ENCODE measurements around the gene TUBB3.
"Not testable (repeated sequence)": the region's sequence is repeated elsewhere in the genome, so short reads cannot be mapped to it uniquely, and the experiment has no call there.

TUBB3 gene

DNA sequence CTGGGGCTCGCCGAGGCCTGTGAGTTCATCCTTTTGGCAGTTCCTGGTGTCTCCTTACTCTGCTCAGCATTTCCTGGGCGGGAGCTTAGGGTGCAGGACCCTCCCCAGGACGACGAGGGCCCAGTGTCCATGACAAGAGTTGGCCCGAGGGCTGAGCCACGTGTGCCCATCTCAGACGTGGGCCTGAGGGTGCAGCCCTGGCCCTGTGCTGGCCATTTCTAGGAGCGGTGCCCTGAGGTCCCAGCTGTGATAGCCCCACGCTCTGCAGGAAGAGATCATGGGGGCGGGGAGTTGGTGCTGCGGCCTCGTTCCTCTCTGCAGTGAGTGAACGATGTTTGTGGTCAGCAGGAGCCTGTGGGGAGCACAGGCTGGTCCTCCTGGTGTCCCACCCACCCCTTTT lies 10.5 kb upstream of the TUBB3 start:
- Histone ChIP-seq H3K27ac (ENCODE audit: low read length) (no peak overlapping the region), H3K4me1 (ENCODE audit: control insufficient read depth in 1 of 2, insufficient read depth in 2 of 2, low read length in 2 of 2) (peaks cover 0 to 7% of the 10 kb centered on the region in 2 donors), H3K27me3 (ENCODE audit: low read depth, low read length) (no peaks in the 10 kb centered on the region), H3K4me3 (ENCODE audit: low read depth in 1 of 2, low read length in 2 of 2) (no peak overlapping the region), H3K36me3 (ENCODE audit: control insufficient read depth in 1 of 2, insufficient read depth in 2 of 2, low read length in 2 of 2) (peaks cover 12 to 36% of the 10 kb centered on the region in 2 donors), H3K9me3 (ENCODE audit: control insufficient read depth in 1 of 2, low read length in 2 of 2) (no peaks in the 10 kb centered on the region)

GRCh38 chr16:89913408-89914387 lies 9.4 kb upstream of the TUBB3 start:
- peaks cover 3% of the 10 kb centered on the region for H3K27me3 ChIP-seq (ENCODE audit: low read depth, low read length)
- peaks cover 12 to 26% of the 10 kb centered on the region in 2 donors for H3K36me3 ChIP-seq (ENCODE audit: control insufficient read depth in 1 of 2, insufficient read depth in 2 of 2, low read length in 2 of 2)
- peaks cover 0 to 17% of the 10 kb centered on the region in 2 donors for H3K4me1 ChIP-seq (ENCODE audit: control insufficient read depth in 1 of 2, insufficient read depth in 2 of 2, low read length in 2 of 2)
- H3K4me3 ChIP-seq (ENCODE audit: low read depth in 1 of 2, low read length in 2 of 2): no peak overlapping the region
- H3K27ac ChIP-seq (ENCODE audit: low read length): no peak overlapping the region
- no peaks in the 10 kb centered on the region for H3K9me3 ChIP-seq (ENCODE audit: control insufficient read depth in 1 of 2, low read length in 2 of 2)

DNA sequence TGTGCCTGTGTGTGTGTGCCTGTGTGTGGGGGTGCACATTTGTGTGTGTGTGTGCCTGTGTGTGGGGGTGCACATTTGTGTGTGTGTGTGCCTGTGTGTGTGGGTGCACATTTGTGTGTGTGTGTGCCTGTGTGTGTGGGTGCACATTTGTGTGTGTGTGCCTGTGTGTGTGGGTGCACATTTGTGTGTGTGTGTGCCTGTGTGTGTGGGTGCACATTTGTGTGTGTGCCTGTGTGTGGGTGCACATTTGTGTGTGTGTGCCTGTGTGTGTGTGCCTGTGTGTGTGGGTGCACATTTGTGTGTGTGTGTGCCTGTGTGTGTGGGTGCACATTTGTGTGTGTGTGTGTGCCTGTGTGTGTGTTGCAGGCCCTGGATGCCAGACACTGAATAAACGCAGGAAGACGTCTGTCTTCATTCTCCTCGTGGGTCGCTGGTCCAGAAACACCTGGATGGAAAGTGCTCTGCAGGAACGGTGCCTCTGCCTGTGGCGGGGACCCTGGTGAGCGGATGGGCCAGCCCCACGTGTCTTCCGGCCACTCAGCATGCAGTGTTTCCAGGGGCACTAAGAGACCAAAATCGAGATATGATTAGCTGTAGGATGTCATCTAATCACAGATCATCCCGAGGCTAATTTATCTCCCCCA lies 8.4 kb upstream of the TUBB3 start:
- H3K4me1 ChIP-seq (ENCODE audit: control insufficient read depth in 1 of 2, insufficient read depth in 2 of 2, low read length in 2 of 2): peaks cover 0 to 20% of the 10 kb centered on the region in 2 donors
- not testable (repeated sequence) for H3K27me3 ChIP-seq (ENCODE audit: low read depth, low read length); H3K9me3 ChIP-seq (ENCODE audit: control insufficient read depth in 1 of 2, low read length in 2 of 2); H3K4me3 ChIP-seq (ENCODE audit: low read depth in 1 of 2, low read length in 2 of 2); H3K27ac ChIP-seq (ENCODE audit: low read length)
- peaks cover 9 to 19% of the 10 kb centered on the region in 2 donors for H3K36me3 ChIP-seq (ENCODE audit: control insufficient read depth in 1 of 2, insufficient read depth in 2 of 2, low read length in 2 of 2)

GRCh38 chr16:89915303-89916232 lies 7.6 kb upstream of the TUBB3 start:
- Histone ChIP-seq H3K27ac (ENCODE audit: low read length) (no peak overlapping the region), H3K27me3 (ENCODE audit: low read depth, low read length) (peaks cover 9% of the 10 kb centered on the region), H3K9me3 (ENCODE audit: control insufficient read depth in 1 of 2, low read length in 2 of 2) (no peaks in the 10 kb centered on the region), H3K4me3 (ENCODE audit: low read depth in 1 of 2, low read length in 2 of 2) (no peak overlapping the region), H3K36me3 (ENCODE audit: control insufficient read depth in 1 of 2, insufficient read depth in 2 of 2, low read length in 2 of 2) (peaks cover 8 to 16% of the 10 kb centered on the region in 2 donors), H3K4me1 (ENCODE audit: control insufficient read depth in 1 of 2, insufficient read depth in 2 of 2, low read length in 2 of 2) (peaks cover 0 to 16% of the 10 kb centered on the region in 2 donors)

GRCh38 chr16:89917773-89918452 lies 5.2 kb upstream of the TUBB3 start:
- Histone ChIP-seq H3K9me3 (ENCODE audit: control insufficient read depth in 1 of 2, low read length in 2 of 2) (no peaks in the 10 kb centered on the region), H3K27me3 (ENCODE audit: low read depth, low read length) (peaks cover 9% of the 10 kb centered on the region), H3K36me3 (ENCODE audit: control insufficient read depth in 1 of 2, insufficient read depth in 2 of 2, low read length in 2 of 2) (peaks cover 0 to 3% of the 10 kb centered on the region in 2 donors), H3K27ac (ENCODE audit: low read length) (no peak overlapping the region), H3K4me3 (ENCODE audit: low read depth in 1 of 2, low read length in 2 of 2) (peak overlapping the region; percentile 33 to 51), H3K4me1 (ENCODE audit: control insufficient read depth in 1 of 2, insufficient read depth in 2 of 2, low read length in 2 of 2) (peaks cover 3 to 30% of the 10 kb centered on the region in 2 donors)

- Histone ChIP-seq H3K9me3 (ENCODE audit: control insufficient read depth in 1 of 2, low read length in 2 of 2) (no peaks in the 10 kb centered on the region), H3K27ac (ENCODE audit: low read length) (no peak within 1 kb of the TSS), H3K4me3 (ENCODE audit: low read depth in 1 of 2, low read length in 2 of 2) (peak within 1 kb of the TSS; percentile 33 to 51), H3K27me3 (ENCODE audit: low read depth, low read length) (peaks cover 9% of the 10 kb centered on the region), H3K36me3 (ENCODE audit: control insufficient read depth in 1 of 2, insufficient read depth in 2 of 2, low read length in 2 of 2) (no peaks in the 10 kb centered on the region), H3K4me1 (ENCODE audit: control insufficient read depth in 1 of 2, insufficient read depth in 2 of 2, low read length in 2 of 2) (peaks cover 3 to 36% of the 10 kb centered on the region in 2 donors)
Measured at GRCh38 chr16:89918453-89919347, 4.4 kb upstream of the TUBB3 start, which contains the start of gene MC1R. Gene MC1R, plus strand, starts transcription at chr16:89918862. Its CDS starts 397 bp downstream, at chr16:89919259.

GRCh38 chr16:89919535-89920406 lies 3.4 kb upstream of the TUBB3 start:
- Histone ChIP-seq H3K27me3 (ENCODE audit: low read depth, low read length) (peaks cover 14% of the 10 kb centered on the region), H3K27ac (ENCODE audit: low read length) (no peak overlapping the region), H3K9me3 (ENCODE audit: control insufficient read depth in 1 of 2, low read length in 2 of 2) (no peaks in the 10 kb centered on the region), H3K36me3 (ENCODE audit: control insufficient read depth in 1 of 2, insufficient read depth in 2 of 2, low read length in 2 of 2) (no peaks in the 10 kb centered on the region), H3K4me3 (ENCODE audit: low read depth in 1 of 2, low read length in 2 of 2) (no peak overlapping the region), H3K4me1 (ENCODE audit: control insufficient read depth in 1 of 2, insufficient read depth in 2 of 2, low read length in 2 of 2) (peaks cover 3 to 42% of the 10 kb centered on the region in 2 donors)

- Histone ChIP-seq H3K27me3 (ENCODE audit: low read depth, low read length) (peaks cover 14% of the 10 kb centered on the region), H3K4me1 (ENCODE audit: control insufficient read depth in 1 of 2, insufficient read depth in 2 of 2, low read length in 2 of 2) (peaks cover 3 to 47% of the 10 kb centered on the region in 2 donors), H3K27ac (ENCODE audit: low read length) (no peak overlapping the region)
Measured at GRCh38 chr16:89920723-89921122, 2.4 kb upstream of the TUBB3 start.

DNA sequence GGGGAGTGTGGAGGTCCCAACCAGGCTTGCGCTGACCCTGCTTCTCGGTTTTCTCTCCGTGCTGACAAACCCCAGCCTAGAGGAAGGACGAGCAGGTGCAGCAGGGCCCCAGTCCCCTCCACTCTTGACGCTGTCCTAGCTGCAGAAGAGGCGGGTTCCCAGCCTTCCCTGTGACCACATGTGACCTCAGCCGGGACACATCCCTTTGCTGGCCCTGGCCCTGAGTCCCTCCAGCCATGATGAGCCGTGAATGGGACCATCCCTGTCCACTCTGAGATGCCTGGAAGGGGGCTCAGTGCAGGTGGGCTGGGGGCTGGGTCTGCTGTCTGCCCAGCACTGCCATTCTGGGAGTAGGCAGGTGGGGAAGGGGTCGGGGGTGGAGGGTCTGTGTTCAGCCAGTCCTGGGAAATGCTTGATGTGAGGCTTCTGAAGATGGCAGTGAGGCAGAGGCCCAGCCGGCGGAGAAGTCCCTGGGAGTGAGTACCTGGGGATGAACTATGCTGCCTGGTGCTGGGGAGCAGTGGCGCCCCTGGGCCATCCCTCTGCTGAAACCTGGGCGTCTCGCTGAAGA lies 1.9 kb upstream of the TUBB3 start:
- no peaks in the 10 kb centered on the region for H3K9me3 ChIP-seq (ENCODE audit: control insufficient read depth in 1 of 2, low read length in 2 of 2)
- peaks cover 14% of the 10 kb centered on the region for H3K27me3 ChIP-seq (ENCODE audit: low read depth, low read length)
- no peak overlapping the region for H3K4me3 ChIP-seq (ENCODE audit: low read depth in 1 of 2, low read length in 2 of 2)
- H3K36me3 ChIP-seq (ENCODE audit: control insufficient read depth in 1 of 2, insufficient read depth in 2 of 2, low read length in 2 of 2): no peaks in the 10 kb centered on the region
- peaks cover 3 to 52% of the 10 kb centered on the region in 2 donors for H3K4me1 ChIP-seq (ENCODE audit: control insufficient read depth in 1 of 2, insufficient read depth in 2 of 2, low read length in 2 of 2)
- H3K27ac ChIP-seq (ENCODE audit: low read length): peak overlapping the region; percentile 49

More at GRCh38 chr16:89920723-89921122, 2.4 kb upstream of the TUBB3 start:
- no peaks in the 10 kb centered on the region for H3K36me3 ChIP-seq (ENCODE audit: control insufficient read depth in 1 of 2, insufficient read depth in 2 of 2, low read length in 2 of 2)
- H3K4me3 ChIP-seq (ENCODE audit: low read depth in 1 of 2, low read length in 2 of 2): no peak overlapping the region
- no peaks in the 10 kb centered on the region for H3K9me3 ChIP-seq (ENCODE audit: control insufficient read depth in 1 of 2, low read length in 2 of 2)

Data from muscle layer of duodenum (tissue), 2 donors.